ENCODE measurements around the gene ANKS6.

ANKS6 gene

DNA sequence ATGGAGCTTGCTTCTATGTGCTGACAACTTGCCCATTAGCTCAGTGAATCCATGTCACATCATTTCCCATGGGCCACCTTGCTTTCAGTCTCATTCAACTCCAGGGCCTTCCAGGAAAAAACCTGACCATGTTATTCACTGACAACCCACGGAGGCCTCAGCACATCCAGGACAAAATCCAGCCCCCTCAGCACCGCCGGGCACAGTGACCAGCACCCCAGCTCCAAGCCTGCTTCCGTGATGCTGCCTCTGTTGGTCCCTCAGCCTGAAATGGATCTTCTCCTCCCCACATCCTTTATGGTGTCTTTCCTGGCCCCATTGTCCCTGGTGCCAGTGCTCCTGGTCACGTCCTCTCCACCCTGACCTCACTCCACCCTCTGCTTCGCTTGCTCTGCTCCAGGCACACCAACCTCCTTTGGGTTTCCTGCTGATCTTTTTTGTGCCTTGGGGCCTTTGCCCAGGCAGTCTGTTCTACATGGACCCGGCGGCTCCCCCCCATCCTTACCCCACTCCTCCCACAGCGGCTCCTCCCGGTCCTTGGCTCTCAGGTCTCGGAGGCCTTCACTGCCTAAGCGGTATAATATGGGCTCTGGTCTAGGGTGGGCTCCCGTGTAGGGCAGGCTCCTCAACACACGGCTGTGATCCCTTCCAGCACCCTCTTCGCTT, 25.0 kb downstream of the ANKS6 start:
- ATAC-seq = no peak

- ATAC-seq = no peak
Measured at GRCh38 chr9:98770717-98771116, 25.6 kb downstream of the ANKS6 start.

DNA sequence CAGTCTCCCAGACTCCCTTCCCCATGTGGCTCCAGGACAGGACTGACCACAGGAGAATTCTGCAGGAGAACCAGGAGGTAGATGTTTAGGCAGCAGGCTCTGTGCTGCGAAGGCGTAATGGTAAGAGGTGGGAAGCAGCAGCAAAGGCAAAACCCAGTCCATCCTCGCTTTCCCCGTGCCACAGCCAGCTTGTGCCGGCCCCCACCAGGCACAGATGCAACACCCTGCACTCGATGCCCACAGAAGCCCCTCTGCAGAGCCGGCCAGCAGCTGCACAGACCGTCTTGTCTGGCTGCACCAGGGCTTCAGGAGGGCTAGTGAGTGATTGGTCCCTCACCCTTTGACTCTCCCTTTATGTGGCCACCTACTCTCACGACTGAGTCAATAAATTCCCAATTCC, 28.0 kb downstream of the ANKS6 start:
- no peak for ATAC-seq

DNA sequence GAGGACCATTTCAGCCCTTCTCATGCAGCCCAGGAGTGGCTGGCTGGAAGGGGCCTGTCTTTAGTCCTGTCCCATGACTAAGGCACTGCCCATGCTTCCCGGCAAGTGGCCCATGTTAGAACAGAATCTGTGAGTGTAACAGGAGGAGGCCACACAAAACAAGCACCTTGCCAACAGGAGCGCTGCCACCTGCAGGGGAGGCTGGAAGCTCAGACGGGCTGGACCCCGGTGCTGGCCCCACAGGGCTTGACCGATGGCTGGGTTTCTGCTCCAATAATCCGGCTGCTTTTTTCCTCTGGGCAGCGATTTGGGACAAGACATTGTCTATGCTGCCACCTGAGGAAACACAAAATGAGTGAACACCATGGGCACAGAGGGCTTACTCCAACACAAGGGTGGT, 28.4 kb downstream of the ANKS6 start:
- no peak for ATAC-seq

- no peak for ATAC-seq
Measured at GRCh38 chr9:98767196-98767595, 29.2 kb downstream of the ANKS6 start.

DNA sequence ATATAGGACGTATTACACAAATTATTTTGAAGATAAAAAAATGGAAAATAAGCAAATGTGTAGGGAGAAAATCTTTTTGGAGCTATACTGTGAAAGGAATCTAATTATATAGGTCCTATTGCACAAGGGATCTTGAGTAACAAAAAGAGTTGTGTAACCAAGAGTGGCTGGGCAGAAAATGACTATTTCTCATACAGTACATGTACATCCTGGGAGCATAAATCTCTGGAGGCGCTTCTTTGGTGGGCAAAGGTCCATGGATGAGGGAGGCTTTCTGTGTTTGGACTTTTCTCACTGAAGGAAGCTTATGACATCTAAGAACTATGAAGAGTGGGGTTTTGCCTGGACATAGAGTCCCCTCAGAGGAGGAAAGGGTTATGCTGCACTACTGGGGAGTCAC, 29.8 kb downstream of the ANKS6 start:
- ATAC-seq = no peak

- no peak for ATAC-seq
Measured at GRCh38 chr9:98765256-98765655, 31.1 kb downstream of the ANKS6 start.

DNA sequence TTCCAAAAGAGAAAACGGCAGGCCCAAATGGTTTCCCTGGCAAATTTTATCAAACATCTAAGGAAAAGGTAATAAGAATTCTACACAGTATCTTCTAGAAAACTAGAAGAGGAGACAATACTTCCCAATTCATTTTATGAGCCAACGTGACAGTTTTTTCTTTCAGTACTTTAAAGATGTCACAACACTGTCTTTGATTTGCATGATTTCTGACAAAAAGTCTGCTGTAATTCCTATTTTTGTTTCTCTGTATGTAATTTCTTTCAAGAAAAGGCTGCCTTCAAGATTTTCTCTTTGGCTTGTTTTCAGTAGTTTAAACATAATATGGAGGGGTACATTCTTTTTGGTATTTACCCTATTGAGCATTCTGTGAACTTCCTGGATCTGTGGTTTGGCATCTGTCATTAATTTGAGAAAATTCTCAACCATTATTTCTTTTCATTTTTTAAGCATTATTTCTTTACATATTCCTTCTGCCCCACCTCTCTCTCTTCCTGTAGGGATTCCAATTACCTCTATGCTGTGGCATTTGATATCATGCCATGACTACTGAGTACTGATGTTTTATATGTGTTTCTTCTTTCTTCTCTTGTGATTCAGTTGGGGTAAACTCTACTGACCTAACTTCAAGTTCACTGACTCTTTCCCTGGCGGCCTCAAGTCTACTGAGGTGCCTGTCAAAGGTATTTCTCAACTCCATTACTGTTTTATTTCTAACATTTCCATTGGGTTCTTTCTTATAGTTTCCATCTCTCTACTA, 32.2 kb downstream of the ANKS6 start:
- ATAC-seq = no peak

- ATAC-seq = no peak
Measured at GRCh38 chr9:98760231-98760630, 36.1 kb downstream of the ANKS6 start.

DNA sequence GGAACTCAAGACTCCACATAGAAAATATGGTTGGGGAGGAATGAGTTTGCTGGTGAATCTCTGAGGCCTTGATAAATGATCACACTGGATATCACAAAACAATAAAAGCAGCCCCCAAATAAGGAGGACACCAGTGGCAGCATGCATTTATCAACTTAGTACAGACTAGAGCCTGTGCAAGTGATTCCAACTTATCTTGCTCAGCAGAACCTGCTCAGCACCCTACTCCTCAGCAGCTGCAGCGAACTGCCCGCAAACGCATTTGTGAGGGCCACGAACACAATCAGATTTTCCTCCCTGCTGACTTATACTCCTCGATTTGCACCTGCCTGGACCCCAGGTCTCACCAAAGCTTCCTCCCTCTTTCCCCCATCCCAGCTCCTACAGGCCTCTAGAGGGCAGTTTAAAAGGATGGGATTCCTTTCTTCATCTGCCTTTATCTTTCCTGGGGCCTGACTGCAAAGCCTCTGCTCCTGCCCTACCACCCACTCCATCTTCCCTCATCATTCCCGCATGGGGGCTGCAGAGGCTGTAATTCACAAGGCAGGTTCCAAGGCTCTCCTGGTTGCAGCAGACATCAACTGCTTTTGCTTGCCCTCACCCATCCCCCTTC, 41.2 kb downstream of the ANKS6 start:
- ATAC-seq = no peak

- ATAC-seq = no peak
Measured at GRCh38 chr9:98751210-98751609, 45.1 kb downstream of the ANKS6 start.

DNA sequence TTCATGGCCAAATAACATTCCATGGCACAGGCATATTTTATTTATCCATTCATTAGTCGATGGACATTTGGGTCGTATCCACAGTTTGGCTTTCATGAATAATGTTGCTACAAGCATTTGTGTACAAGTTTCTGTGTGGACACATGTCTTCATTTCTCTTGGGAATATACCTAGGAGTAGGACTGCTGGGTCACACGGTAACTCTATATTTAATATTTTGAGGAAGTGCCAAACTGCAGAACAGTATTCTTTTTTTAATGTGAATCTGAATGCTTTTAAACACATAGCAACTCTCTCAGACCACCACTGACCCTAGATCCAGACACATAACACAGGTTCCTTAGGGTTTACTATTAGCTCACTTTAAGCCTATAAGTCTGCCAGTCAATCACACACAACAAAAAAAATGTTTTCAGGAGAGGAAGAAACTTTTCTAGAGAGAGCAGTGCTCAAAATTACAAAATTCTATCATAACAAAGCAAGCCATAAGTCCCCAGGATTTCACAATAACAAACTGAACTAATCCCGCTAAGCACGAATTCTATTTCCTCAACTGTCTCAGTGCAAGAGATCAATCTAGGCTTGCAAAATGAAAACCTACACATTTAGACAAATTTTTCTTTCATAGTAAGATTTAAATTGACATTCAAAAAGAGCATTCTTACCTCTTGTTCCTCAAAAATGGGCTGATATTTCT, 45.8 kb downstream of the ANKS6 start:
- ATAC-seq = no peak

- no peak for ATAC-seq
Measured at GRCh38 chr9:98747476-98747875, 48.9 kb downstream of the ANKS6 start.

DNA sequence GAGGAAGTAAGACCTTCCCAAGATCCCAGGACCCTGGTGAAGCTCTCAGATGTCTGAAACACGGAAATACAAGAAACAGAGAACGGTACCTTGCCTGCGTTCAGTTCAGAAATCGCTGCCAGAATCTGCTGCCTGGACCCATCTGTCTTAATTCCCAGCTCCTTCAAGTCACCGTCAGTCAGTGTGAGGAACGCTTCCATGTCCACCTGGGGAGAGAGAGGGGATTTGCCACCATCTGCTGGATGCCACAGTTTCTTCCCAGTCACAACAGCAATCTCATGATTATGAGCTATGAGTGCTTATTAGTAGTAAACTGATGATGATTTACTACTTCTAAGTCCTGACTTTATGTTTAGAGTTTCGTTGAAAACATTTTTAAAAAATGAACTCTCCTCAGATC, 50.9 kb downstream of the ANKS6 start:
- ATAC-seq = no peak

DNA sequence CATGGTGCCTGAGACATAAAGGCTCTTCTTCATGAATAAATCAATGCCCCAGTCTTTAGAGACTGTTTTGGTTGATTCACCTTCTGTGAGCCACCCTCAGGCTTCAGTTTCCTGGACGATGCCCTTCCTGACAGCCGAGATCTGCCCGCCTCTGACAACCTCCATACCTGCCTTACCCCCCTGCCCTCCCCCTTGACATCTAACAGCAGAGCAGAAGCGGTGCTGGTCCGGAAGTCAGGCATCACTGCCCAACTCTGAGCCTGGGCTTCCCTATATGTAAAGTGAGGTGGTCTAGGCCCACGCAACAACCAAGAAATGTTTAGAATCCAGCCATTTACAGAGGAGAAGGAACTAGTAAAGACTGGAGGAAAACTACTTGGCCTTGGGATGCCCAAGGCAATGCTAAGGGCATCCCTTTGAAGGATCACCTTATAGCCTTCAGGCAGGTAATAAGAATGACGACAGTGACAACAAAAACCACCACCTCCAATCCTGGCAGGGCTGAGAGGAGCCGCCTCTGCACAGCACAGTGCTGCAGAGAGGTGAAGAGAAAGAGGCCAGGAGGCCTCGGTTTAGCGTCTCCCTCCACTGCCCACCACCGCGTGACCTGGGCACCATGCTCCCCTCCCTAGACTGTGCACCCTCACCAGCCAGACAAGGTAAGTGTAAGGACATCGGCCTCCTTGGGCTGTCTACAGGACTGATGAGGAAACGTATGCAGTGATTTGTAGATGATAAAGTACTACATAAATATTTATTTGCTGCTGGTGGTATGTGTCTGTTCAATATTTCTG, 52.3 kb downstream of the ANKS6 start:
- no peak for ATAC-seq

- ATAC-seq = no peak
Measured at GRCh38 chr9:98743329-98743728, 53.0 kb downstream of the ANKS6 start.

GRCh38 chr9:98742325-98743280, 53.8 kb downstream of the ANKS6 start:
- ATAC-seq = no peak

DNA sequence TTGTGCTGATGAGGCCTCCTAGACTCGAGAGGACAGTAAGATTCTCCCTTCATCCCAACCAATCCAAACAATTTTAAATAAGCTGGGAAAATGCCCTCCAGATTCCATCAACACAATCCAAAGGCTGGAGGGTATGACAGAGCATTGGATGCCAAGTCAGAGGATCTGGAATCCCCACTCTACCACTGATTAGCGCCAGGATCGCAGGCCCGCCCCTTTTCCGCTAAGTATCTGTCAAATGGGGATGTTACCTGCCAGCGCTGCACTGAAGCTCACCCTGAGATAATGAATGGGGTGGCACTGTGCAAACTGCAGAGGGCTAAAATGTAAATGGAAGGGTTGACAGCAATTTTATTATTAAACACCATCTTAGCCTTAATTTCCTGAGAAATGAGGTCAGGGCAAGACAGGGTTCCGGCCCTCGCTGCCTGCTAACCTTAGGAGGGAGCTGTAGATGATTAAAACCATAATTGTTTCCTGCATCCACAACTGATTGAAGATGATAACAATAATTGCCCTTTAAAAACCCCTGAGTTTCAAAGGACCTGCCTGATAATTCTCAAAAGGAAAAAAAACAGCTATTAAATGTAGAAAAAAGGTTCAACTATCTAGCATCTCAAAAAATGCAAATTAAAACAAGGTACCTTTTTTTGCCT, 56.0 kb downstream of the ANKS6 start:
- no peak for ATAC-seq

DNA sequence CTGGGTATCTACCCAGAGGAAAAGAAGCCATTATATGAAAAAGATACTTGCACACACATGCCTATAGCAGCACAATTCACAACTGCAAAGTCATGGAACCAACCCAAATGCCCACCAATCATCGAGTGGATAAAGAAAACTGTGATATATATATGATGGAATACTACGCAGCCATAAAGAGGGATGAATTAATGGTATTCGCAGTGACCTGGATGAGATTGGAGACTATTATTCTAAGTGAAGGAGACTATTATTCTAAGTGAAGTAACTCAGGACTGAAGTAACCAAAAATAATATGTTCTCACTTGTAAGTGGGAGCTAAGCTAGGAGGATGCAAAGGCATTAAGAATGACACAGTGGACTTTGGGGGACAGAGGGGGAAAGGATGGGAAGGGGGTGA, 57.6 kb downstream of the ANKS6 start:
- no peak for ATAC-seq

GRCh38 chr9:98736226-98736625, 60.1 kb downstream of the ANKS6 start:
- no peak for ATAC-seq

GRCh38 chr9:98732801-98733200, 63.6 kb downstream of the ANKS6 start:
- no peak for ATAC-seq
